GM12801 (cell line): ENCODE data around the gene CNTN3.

ENCODE experiments used
- TF ChIP-seq, protein P1 (sequence below): IDR thresholded peaks from one replicate; pipeline ENCODE4 v1.5.1; 2011; ENCODE audit warnings: control low read depth; ENCODE audit not compliant: insufficient read length; ENCODE audit errors: extremely low read depth

The CNTN3 gene

DNA sequence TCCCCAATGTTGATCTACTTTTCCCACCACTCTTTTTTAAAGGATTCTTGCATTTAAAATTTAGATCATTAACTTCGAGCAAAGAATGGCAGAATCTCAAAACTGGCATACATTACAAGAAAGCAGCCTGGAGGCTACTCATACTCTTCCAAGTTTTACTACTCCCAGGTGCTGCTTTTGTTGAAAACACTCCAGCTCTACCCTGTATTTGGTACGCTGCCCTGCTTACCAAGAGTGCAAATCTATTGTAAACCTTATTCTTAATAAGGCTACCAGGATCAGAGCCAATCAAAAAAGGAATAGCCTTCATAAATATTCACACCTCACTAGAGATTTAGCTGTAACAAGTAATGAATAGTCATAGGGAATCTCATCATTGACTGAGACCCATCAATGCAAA is 11.6 kb upstream of the CNTN3 start:
- TF ChIP-seq, protein P1, sequence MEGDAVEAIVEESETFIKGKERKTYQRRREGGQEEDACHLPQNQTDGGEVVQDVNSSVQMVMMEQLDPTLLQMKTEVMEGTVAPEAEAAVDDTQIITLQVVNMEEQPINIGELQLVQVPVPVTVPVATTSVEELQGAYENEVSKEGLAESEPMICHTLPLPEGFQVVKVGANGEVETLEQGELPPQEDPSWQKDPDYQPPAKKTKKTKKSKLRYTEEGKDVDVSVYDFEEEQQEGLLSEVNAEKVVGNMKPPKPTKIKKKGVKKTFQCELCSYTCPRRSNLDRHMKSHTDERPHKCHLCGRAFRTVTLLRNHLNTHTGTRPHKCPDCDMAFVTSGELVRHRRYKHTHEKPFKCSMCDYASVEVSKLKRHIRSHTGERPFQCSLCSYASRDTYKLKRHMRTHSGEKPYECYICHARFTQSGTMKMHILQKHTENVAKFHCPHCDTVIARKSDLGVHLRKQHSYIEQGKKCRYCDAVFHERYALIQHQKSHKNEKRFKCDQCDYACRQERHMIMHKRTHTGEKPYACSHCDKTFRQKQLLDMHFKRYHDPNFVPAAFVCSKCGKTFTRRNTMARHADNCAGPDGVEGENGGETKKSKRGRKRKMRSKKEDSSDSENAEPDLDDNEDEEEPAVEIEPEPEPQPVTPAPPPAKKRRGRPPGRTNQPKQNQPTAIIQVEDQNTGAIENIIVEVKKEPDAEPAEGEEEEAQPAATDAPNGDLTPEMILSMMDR: no peak

GRCh38 chr3:74624301-74624700 is 9.8 kb upstream of the CNTN3 start:
- TF ChIP-seq, protein P1: no peak

GRCh38 chr3:74623261-74623836 is 8.9 kb upstream of the CNTN3 start:
- TF ChIP-seq, protein P1: no peak

DNA sequence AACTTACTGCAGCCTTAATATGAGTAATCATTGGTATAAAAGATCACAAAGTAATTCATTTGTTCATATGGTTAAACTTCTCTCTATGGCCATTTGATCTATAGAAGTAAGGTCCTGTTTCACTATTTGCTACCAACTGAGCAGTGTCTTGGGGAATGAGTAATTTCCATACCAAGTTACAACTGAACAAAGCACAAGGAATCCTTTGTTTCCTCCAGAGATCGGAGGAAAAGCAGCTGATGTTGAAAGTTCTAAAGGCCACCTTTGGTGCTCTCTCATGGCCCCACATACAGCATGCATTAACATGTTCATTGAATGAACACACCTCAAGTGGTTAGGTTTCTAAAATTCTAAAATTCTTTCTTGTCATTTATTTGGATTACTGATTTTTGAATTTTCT is 7.1 kb upstream of the CNTN3 start:
- TF ChIP-seq, protein P1: no peak

DNA sequence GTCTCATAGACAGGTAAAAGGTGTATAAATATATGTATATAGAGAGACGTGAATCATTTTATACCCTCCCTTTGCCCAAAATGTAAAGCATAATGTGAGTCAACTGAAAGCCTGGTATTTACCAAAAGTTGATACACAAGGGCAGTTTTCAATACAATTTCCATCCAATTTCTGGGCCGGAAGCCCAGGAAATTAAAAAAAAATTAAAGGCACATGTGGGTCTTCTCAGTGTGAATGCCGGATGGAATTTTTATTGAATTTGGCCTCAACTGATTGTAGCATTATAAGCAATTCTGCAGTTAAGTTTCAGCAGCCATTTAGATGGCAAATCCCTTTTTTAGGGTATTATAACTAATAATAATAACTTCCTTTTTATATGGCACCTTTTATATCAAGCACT is 3.3 kb upstream of the CNTN3 start:
- TF ChIP-seq, protein P1: no peak

DNA sequence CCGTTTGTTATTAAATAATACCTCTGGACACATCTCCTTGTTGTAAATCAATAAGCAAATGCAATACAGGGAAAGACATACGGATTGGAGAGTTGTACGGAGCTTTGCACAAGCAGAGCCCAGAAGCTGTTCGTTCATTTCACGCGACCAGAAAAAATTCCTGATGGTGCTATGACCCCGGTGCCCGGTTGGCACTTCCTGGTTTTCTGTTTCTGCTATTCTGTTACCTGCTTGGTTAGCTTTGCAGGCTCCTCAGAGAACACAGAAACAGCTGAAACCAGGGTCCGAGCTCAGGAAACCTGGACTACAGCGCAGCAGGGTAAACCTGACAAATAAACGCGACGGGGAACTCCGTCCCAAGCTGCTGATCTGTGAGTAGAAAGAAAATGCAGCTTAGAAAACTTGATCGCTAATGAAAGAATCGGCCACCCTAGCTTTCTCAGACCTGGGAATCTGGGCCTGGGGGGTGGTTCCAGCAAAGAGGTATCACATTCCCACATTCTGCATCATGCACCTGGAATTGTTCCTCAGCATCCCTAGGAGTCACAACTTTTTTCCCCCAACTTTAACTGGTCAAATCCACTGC is 845 bp downstream of the CNTN3 start:
- TF ChIP-seq, protein P1: no peak

DNA sequence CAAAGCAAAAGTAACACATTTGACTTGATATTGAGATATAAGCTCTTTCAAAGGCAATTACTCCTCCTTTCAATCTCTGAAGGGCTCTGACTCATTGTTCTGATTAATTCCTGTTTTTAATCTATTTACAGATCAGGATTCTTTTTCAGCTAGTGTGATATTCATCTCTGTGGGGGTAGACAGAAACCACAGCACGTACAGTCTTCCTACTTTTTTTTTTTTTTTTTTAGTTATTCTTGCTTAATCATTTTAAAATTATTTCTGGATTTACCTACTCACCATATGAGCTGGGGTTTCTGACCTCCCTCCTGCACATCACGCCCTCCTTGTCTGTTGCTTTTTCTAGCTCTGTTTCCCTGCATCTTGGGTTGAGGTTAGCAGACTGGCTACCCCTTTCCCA is 1.4 kb downstream of the CNTN3 start:
- TF ChIP-seq, protein P1: no peak
